B cell (primary cell): ENCODE results near the gene DNAJC15. TPM values are rescaled to one million over a fixed set of nuclear protein-coding genes. Genes with fewer than 3 reads are reported as not detected.

ENCODE experiments used
- ATAC-seq: fragments of 200-7000 bp; cut with Tn5 transposase; one replicate; pipeline ENCODE4 v1.10.0; 2021; ENCODE audit warnings: low read depth, mild to moderate bottlenecking, moderate number of reproducible peaks, moderate library complexity
- CTCF ChIA-PET: fragments of 350-600 bp; sonication (Branson Sonifier 250); formaldehyde crosslinking; loops from one replicate; lab custom pipeline; 2021; ENCODE audit warnings: antibody characterized with exemption, inconsistent platforms; lab: Charles Lee
- POLR2A ChIA-PET: fragments of 350-600 bp; sonication (Branson Sonifier 250); formaldehyde crosslinking; loops from one replicate; lab custom pipeline; 2021; ENCODE audit warnings: antibody characterized with exemption; lab: Charles Lee
- DNase-seq: peaks from one replicate; pipeline ENCODE4 v3.0.0; 2013
- H2AFZ ChIP-seq: 2 replicates; pipeline ENCODE4 v1.6.1; 2012; ENCODE audit warnings: mild to moderate bottlenecking, low read depth, low read length; ENCODE audit not compliant: insufficient read depth, poor library complexity, severe bottlenecking
- H3K27ac ChIP-seq, 2 donors: 1 replicate in 1 of 2; 2 replicates in 1 of 2; pipeline ENCODE4 v1.5.1; 2012 to 2013; ENCODE audit warnings: low read length in 2 of 2, mild to moderate bottlenecking in 2 of 2, moderate library complexity in 1 of 2
- H3K27me3 ChIP-seq, 4 experiments: fragments of 200-600 bp in 1 of 4; sonication (generic) in 1 of 4; replicated peaks in 1 of 4; 1 replicate in 2 of 4; 2 replicates in 2 of 4; pipeline versions ENCODE4 v1.6.1 to v1.7.0; 2013 to 2016; ENCODE audit warnings: low read length in 3 of 4, mild to moderate bottlenecking in 2 of 4, mixed read lengths in 1 of 4, moderate library complexity in 1 of 4; ENCODE audit not compliant: insufficient read depth in 4 of 4, control insufficient read depth in 3 of 4; ENCODE audit errors: control extremely low read depth in 1 of 4
- H3K36me3 ChIP-seq, 2 experiments: replicated peaks in 1 of 2; 1 replicate in 1 of 2; 2 replicates in 1 of 2; pipeline versions ENCODE4 v1.6.1 to v1.7.1; 2013; ENCODE audit warnings: low read length in 1 of 2; ENCODE audit not compliant: insufficient read depth in 2 of 2, control insufficient read depth in 1 of 2; ENCODE audit errors: control extremely low read depth in 1 of 2, extremely low read depth in 1 of 2
- H3K4me1 ChIP-seq, 2 donors: fragments of 200-600 bp in 1 of 2; sonication (generic) in 1 of 2; 1 replicate in 1 of 2; 2 replicates in 1 of 2; pipeline versions ENCODE4 v1.5.1 to v1.6.1; 2013 to 2017; ENCODE audit warnings: low read length in 2 of 2; ENCODE audit not compliant: control insufficient read depth in 2 of 2, insufficient read depth in 2 of 2
- H3K4me2 ChIP-seq: replicated peaks from 2 replicates; pipeline ENCODE3; 2012; ENCODE audit warnings: mild to moderate bottlenecking, low read depth, low read length; ENCODE audit not compliant: poor library complexity, severe bottlenecking
- H3K4me3 ChIP-seq, 5 experiments: fragments of 200-600 bp in 1 of 5; sonication (generic) in 1 of 5; 1 replicate in 3 of 5; 2 replicates in 2 of 5; pipeline versions ENCODE4 v1.5.1 to v1.7.0; 2011 to 2016; ENCODE audit warnings: low read length in 4 of 5, mild to moderate bottlenecking in 4 of 5, low read depth in 2 of 5, control low read depth in 1 of 5, moderate library complexity in 1 of 5; ENCODE audit not compliant: insufficient read depth in 1 of 5; ENCODE audit errors: control extremely low read depth in 1 of 5, extremely low read depth in 1 of 5
- H3K79me2 ChIP-seq: fragments of 200-600 bp; sonication (generic); one replicate; pipeline ENCODE4 v1.6.0; 2016; ENCODE audit warnings: low read length; ENCODE audit not compliant: control insufficient read depth, insufficient read depth
- H3K9ac ChIP-seq: fragments of 200-600 bp; sonication (generic); 2 replicates; pipeline ENCODE4 v1.6.1; 2017; ENCODE audit warnings: mild to moderate bottlenecking, low read length, moderate library complexity
- H3K9me3 ChIP-seq, 3 donors: one replicate each; pipeline versions ENCODE4 v1.6.1 to v1.7.1; 2013; ENCODE audit warnings: low read length in 2 of 3; ENCODE audit not compliant: control insufficient read depth in 2 of 3, insufficient read depth in 1 of 3; ENCODE audit errors: control extremely low read depth in 1 of 3
- H4K20me1 ChIP-seq: 2 replicates; pipeline ENCODE4 v1.6.0; 2012; ENCODE audit warnings: mild to moderate bottlenecking, low read length; ENCODE audit not compliant: insufficient read depth, control insufficient read depth, poor library complexity, severe bottlenecking
- H3K27ac Mint-ChIP-seq: one replicate; pipeline ENCODE4 v1.8.0; 2021; ENCODE audit warnings: mixed read lengths
- H3K27me3 Mint-ChIP-seq: one replicate; pipeline ENCODE4 v1.8.0; 2021; ENCODE audit warnings: mixed read lengths
- H3K4me1 Mint-ChIP-seq: one replicate; pipeline ENCODE4 v1.8.0; 2021; ENCODE audit warnings: mixed read lengths
- H3K4me3 Mint-ChIP-seq: one replicate; pipeline ENCODE4 v1.8.0; 2021; ENCODE audit warnings: mixed read lengths
- H3K9me3 Mint-ChIP-seq: one replicate; pipeline ENCODE4 v1.8.0; 2022; ENCODE audit warnings: mixed read lengths; ENCODE audit not compliant: insufficient read depth
- CTCF ChIP-seq: fragments of 200-600 bp; IDR thresholded peaks from one replicate; pipeline ENCODE4 v1.8.0; 2022; ENCODE audit warnings: antibody characterized with exemption, mild to moderate bottlenecking
- EZH2 ChIP-seq: IDR thresholded peaks from 2 replicates; pipeline ENCODE4 v1.6.1; 2012; ENCODE audit warnings: borderline replicate concordance, low read depth, mild to moderate bottlenecking, moderate library complexity, low read length; ENCODE audit not compliant: insufficient read depth, poor library complexity, severe bottlenecking
- WGBS: methylation state at CpG from one replicate; pipeline ENCODE4 v1.1.5; 2013; ENCODE audit warnings: missing lambda C conversion rate; ENCODE audit not compliant: insufficient coverage; 5-methylcytosine and 5-hydroxymethylcytosine counted together
- intact Hi-C: fragments of 100-400 bp; cut with micrococcal nuclease; formaldehyde crosslinking; loops from one replicate; pipeline ENCODE4 v1.10.0; 2022
- polyA plus RNA-seq: library from polyadenylated mRNA; depleted of rRNA; stranded (reverse); fragments of >200 nt; gene quantifications from 2 replicates; pipeline ENCODE4 v1.2.3, GENCODE V29; 2012
- total RNA-seq, 2 donors: library from RNA; stranded (reverse); fragments of 120-200 nt in 1 of 2; gene quantifications; 1 replicate in 1 of 2; 2 replicates in 1 of 2; pipeline versions ENCODE4 v1.2.3 to v1.2.4, GENCODE V29; 2013 to 2022

Gene DNAJC15
- total and polyA plus RNA-seq, 2 donors (not counting 1 experiment from before 2014, with no cell fraction given) = 11.5 to 15.2 TPM

- ATAC-seq (no peak), DNase-seq (no peak)
- Histone ChIP-seq H3K9ac (no peak overlapping the region), H3K4me2 (no peak overlapping the region), H3K4me3 (no peak overlapping the region), H3K79me2 (peaks cover 99% of the 10 kb centered on the region), H4K20me1 (peaks cover 11% of the 10 kb centered on the region), H3K27me3 (no peaks in the 10 kb centered on the region), H3K36me3 (peaks cover 9 to 30% of the 10 kb centered on the region in 2 experiments), H3K27ac (no peak overlapping the region), H3K9me3 (peaks cover 0 to 7% (median 0%) of the 10 kb centered on the region in 3 donors), H3K4me1 (peaks cover 5 to 6% of the 10 kb centered on the region in 2 donors), H2AFZ (no peak overlapping the region)
- no peak overlapping the region for H3K4me3 Mint-ChIP-seq
- TF ChIP-seq EZH2 (no peak), CTCF (no peak)
- ChIA-PET CTCF (interaction anchor here (0.6 to 0.9 kb wide), 2 partner anchors 14 to 452 kb away, joined by 3 to 5 read pairs; no protein-coding TSS in a partner anchor), POLR2A (interaction anchor here (1.1 kb wide), 1 partner anchor 8 kb away, joined by 7 read pairs; no protein-coding TSS in a partner anchor)
- no CpG with 5 or more reads among the region's 3 CpGs for WGBS
- intact Hi-C loops = loop anchor here (1.0 kb wide), 1 partner anchor 8 kb away; no protein-coding TSS in a partner anchor
- no peaks in the 10 kb centered on the region for H3K27me3 Mint-ChIP-seq
- peaks cover 2% of the 10 kb centered on the region for H3K9me3 Mint-ChIP-seq
- H3K27ac Mint-ChIP-seq = peak overlapping the region; percentile 23
- H3K4me1 Mint-ChIP-seq = peaks cover 40% of the 10 kb centered on the region
Observed at GRCh38 chr13:43033038-43033437, 9.7 kb downstream of the DNAJC15 start.
